ENCODE measurements around the gene ADGRG3.

- TF ChIP-seq CTCF (IDR thresholded peaks at IDR 0.05; ENCODE audit: insufficient read depth, low read length, poor library complexity, severe bottlenecking) (no peak), EZH2phosphoT487 (conservative IDR thresholded peaks at IDR 0.05; ENCODE audit: low read length) (no peak)
Measured at GRCh38 chr16:57649443-57649751, 18.7 kb upstream of the ADGRG3 start.

Data from SU-DHL-6 (cell line).